Stimulated activated CD4-positive, alpha-beta T cell treated with anti-CD3 and anti-CD28 coated beads, Interleukin-12 subunit alpha, Interleukin-12 subunit beta, amount 100 ng/mL, for 48 hours (primary cell): ENCODE results near the gene NPDC1.
A peak's percentile ranks its signal among the peaks of the same experiment; 100 is the strongest.
"Not testable (repeated sequence)": the region's sequence is repeated elsewhere in the genome, so short reads cannot be mapped to it uniquely, and the experiment has no call there.

ENCODE experiments used
- DNase-seq, 3 donors: peaks; one replicate each; pipeline ENCODE4 v3.0.0-alpha.2; 2020; ENCODE audit warnings: low read depth in 2 of 3, low spot score in 1 of 3

The NPDC1 gene

DNA sequence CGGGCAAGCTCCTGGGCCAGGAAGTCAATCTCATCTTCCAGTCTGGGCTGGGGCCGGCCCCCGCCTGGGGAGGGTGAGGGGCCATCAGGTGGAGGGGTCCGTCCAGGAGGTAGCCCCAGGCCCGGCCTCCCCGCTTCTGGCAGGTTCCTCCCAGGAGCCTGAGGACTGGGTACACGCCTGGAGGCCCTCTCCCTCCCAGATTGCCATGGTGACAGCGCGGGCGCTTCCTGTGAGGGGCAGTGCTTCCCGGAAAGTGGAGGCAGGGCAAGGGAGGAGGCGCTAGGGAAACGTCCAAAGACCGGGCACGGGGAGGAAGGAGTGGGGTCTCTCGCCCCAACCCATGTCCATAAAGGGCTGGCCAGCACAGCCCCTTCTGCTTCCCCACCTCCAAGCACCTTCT is 4.9 kb downstream of the NPDC1 start:
- no peak for DNase-seq

DNA sequence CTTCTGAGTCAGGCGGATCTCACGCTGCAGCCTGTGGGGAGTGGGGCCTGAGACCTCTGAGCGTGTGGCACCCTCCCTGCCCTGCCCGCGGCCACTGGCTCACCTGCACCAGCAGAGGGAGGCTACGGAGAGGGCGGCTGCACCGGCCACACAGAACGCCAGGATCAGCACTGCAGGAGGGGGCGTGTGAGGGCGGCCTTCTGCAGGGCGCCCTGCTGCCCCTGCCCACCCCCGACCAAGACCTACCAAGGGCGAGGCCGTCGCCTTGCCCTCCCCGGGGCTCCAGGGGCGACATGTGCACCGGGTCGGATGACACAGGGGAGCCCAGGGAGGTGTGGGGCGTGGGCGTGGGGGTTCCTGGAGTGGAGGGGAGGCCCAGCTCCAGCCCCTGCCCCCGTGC is 5.4 kb downstream of the NPDC1 start:
- DNase-seq: no peak

DNA sequence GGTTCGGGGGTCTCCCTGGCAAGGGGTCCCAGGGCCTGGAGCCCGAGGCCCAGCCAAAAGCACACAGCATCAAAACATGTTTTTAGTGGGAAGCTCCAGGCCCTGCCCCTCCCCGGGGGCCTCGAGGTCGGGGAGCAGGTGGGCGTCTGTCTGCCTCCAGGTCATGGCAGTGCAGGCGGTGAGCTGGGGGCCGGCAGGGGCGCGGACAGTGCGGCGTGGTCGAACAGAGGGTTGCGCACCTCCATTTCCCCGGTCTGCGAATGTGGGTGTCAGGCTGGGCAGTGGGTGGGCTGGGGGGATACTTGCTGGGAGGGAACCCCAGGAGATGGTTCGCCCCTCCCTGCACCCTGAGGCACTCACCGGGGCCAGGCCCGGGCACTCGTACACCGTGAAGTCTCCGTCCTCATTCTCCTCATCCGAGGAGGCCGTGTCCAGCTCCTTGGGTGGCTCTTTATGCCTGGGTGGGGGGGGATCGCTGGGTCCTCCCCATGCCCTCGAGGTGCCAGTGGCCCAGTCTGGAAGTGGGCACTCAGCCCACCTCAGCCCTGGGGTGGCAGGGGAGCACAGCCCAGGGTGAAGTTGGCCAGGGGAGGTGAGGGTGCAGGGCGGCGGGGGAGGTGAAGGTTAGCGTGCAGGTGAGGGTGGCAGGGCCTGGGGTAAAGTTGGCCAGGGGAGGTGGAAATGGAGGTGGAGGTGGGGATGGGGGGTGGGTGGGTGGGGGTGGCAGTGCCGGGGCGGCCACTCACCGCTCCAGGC is 6.2 kb downstream of the NPDC1 start:
- DNase-seq: no peak

DNA sequence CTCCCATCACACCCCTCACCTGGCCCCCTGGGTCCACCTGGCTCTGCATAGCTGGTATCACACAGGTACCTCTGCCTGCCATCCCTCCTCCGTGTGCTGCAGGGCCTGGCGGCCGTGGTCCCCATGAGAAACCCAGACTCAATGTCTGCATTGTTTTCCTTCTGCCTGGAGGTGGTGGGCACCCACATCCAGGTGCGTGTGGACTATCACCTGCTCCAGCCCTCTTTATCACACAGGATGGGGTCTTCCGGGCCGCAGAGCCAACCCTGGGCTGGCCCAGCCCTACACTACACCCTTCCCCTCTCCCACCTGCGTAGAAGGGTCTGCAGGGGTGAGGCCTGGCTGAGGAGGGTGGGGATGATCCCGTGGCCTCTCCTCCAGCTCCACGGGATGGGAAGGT is 7.1 kb downstream of the NPDC1 start:
- no peak for DNase-seq

DNA sequence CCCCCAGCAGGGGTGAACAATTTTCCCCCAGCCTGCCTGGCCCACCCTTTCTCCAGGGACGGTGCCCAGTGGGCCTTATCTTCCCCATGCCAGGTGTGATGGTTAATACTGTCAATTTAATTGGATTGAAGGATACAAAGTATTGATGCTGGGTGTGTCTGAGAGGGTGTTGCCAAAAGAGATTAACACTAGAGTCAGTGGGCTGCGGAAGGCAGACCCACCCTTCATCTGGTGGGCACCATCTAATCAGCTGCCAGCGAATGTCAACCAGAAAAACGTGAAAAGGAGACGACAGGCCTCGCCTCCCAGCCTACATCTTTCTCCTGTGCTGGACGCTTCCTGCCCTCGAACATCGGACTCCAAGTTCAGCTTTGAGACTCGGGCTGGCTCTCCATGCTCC is 8.5 kb downstream of the NPDC1 start:
- no peak for DNase-seq

DNA sequence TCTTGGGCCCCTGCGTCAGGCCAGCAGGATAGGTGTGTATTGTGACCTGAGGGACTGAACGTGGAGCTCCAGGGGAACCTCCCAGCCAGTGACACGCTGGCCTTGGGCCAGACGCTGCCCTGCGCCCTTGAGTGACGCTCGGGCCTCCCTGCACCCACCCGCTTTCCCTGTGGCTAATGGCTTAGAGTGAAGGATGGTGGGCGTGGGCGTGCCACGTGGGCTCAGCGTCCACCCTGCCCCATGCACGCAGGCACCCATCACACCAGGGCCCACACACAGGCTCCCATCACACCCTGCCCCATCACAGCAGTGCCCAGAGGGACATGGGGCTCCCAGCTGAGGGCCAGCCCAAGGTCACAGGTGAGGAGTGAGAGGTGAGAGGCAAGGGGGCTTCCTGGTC is 8.9 kb downstream of the NPDC1 start:
- DNase-seq: no peak

DNA sequence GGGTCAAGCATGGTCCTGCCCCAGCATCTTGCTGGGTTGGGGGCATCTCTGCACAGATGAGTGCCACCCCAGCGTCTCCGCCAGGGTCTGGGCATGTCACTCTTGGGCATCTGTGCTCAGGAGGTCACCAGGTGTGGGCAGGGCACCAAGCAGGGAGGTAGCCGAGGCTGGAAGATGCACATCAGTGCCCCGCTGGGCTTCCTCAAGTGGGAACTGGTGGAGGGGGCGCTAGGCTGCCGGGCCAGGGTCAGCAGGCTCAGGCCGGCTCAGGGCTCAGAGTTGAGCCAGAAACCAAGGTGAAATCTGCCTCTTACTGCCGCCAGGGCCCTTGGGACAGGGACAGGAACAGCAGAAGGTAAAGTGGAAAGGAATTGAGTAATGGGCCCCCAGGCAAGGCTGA is 10.0 kb downstream of the NPDC1 start:
- no peak for DNase-seq

DNA sequence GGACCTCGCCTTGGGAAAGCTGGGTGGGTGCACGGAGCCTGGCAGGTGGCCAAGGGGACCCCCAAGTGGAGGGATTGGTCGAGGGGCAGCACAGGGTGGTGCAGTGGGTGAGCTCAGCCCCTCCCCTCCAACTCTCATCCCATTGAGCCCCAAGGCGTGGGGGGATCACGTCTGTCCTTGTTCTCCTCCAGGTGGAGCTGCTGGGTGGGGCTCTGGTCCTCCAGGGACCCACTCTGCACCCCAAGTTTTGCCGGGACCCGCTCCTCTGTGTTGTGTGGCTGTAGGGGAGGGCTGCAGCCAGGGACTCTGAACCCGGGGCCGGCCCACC is 10.5 kb downstream of the NPDC1 start:
- no peak for DNase-seq

DNA sequence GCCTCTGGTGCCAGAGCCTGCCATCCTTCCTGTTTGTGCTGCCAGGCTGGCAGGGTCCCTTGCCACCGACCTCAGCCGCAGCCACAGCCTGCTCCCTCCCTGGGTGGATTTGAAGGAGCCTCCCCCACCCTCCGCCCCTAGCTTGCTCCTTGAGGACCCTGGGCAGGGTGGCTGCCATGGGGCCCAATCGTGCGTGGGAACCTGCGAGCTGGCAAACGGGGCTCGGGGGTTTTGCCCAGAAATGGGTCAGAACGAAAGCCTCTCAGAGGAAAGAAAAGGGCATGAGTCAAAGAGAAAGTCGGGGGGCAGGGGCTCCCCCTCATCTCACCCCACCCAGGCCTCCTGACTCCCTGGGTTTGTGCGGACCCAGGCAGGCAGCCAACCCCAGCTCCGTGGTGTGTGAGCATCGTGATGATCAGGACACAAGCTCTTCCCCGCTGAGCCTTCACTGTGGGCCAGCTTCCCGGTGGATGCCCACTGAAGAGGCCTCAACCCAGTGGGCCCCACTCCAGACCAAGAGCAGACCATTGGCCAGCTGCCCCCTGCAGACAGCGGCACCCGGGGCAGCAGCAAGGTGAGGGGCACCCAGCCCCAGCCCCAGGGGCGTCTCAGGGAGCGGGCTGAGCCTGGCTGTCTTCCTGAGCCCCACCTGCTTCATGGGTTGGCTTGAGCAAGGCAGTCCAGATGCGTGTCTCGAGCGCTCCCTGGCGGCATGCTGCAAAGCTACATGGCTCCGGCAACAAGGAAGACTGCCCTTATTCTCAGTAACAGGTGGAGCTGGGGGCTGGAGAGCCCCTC is 11.1 kb downstream of the NPDC1 start:
- DNase-seq: peak; percentile 77 to 87 (median 83)

DNA sequence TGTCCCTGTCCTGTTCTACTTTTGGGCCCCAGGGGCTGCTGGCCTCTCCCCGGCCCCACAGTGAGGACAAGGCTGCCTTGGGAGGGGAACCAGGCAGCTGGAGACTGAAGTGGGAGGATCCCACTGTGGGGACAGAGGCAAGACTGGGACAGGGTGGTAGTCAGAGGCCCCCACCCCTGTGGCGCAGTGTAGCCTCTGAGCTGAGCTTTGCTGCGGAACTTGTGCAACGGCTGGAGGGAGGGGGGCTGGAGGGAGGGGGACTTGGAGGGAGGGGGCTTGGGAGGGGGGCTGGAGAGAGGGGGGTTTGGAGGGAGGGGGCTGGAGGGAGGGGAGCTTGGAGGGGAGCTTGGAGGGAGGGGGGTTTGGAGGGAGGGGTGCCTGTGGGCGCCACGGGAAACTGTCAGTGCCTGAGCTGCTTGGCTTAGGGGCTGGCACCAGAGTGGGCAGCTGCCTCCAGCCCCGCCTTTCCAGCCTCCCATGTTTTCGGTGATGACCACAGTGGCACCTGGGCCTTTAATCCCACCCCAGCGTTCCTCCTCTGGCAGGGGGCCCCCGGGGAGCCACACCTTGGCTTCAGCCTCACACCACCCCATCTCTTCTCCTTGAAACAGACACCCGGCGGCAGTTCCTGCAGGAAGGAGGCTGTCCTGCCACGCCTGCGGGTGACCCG is 11.8 kb downstream of the NPDC1 start:
- no peak for DNase-seq

DNA sequence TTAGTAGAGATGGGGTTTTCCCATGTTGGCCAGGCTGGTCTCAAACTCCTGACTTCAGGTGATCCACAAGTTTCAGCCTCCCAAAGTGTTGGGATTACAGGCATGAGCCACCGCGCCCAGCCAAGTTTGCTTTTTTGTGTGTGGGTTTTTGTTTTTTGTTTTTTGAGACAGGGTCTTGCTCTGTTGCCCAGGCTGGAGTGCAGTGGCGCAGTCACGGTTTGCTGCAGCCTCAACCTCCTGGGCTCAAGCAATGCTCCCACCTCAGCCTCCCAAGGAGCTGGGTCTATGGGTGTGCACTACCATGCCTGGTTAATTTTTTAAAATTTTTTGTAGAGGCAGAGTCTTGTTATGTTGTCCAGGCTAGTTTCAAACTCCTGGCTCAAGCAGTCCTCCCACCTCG is 12.5 kb downstream of the NPDC1 start:
- not testable (repeated sequence) for DNase-seq

DNA sequence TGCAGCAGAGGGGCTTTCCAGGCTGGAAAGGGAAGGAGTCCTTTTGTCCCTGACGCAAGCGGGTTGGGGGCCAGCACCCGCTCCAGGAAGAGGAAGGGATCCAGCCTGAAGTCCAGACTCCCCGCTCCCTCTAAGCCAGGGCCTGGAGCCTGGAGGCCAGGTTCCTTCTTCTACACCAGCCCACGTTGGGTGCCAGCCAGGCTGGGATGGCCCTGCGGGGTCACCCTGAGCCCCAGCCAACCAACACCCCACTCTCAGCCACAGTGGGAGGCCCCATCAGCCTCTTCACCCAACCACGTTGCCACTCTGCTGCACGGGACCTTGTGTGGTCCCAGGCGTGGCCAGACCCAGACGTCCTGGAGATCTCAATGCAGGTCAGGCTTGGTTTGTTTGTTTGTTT is 13.1 kb downstream of the NPDC1 start:
- no peak for DNase-seq

DNA sequence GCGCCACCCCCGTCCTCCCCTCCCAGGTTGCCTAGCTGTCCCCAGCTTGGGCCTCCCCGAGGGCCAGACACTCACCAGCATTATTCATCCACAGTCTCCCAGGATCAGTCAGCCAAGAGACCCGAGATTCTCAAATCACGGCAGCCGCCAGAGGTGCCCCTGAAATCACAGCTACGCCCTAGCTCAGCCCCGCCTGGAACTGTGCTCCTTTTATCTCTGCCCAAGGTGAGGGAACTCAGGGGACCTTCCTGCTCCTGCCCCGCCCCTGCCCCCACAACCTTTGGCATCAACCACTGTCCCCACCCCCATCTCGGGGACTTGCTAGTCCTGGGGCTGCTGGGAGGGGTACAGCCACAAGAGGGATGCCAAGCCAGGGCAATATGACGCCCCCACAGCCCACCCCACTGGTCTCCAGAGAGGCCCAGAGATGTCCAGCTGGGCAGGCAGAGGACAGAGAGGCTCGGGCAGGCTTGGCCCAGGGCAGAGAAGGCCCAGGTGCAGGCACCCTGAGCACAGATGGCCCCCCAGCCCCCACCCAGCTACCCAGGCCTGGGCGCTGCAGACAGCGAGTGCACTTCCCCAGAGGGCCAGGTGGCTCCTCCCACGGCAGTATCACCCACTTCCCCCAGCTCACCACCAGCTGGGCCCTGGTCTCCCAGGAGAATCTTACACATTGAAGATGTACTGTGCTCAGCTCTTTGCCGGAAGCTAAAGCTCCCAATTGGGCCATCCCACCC is 13.9 kb downstream of the NPDC1 start, which contains the start of gene FUT7:
TSS of gene FUT7 (minus strand) at position 185 of the 737 bp plus-strand sequence. CDS start at position 88, 97 bp downstream.
- no peak for DNase-seq

DNA sequence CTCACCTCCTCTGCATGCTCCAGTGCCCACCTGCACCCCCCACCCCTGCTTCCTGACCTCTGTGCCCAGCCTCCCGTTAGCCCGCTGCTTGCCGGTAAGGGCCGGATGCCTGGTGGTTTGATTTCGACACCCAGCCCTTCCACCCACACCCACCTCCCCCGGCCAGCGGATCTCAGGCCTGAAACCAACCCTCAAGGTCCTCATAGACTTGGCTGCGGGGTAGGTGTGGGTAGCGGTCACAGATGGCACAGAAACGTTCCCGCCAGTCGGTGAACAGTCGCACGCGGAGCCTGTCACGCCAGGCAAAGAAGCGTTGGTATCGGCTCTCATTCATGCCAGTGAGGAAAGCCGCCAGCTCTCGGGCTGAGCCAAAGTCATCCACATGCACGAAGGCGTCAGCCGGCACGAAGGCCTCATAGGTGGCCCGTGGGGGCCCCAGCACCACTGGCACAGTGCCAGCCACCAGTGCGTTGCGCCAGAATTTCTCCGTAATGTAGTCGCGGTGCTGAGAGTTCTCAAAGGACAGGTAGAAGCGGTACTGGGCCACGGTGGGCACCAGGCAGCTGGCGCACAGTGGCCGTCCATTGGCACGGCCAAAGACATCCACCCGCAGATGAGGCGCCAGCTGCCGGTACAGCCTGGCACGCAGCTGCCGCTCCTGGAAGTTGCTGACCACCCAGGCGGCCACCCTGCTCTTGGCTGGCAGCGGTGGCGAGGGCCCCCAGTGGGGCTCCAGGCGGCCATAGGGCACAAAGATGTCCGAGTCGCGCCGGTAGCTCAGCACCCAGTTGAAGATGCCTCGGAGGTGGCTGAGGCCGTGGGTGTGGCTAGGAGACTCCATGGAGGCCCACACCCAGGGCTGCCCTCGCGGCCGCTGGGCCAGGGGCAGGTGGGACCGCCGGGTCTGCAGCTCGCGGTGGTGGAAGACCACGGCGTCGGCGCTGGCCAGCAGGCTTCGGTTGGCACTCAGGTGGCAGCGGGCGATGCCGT is 15.1 kb downstream of the NPDC1 start:
- peak; percentile 30 to 42 (median 30) for DNase-seq

DNA sequence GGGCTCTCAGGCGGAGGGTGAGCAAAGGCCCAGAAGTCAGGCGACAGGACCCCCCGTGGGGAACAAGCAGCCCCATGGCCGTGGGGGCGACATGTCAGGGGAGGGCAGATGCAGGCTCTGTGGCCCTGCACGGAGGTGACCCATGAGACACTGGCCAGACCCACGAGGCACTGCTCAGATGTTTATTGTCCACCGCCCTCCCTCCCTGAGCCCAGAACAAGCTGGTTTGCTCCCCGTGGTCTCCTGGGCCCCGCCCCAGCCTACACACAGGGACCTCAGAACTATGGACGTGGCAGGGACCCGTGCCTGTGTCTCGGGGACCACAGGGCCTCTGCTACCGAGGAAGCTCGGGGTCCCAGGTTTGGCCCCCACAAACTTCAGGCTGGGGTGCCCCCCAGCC is 16.0 kb downstream of the NPDC1 start:
- DNase-seq: no peak

DNA sequence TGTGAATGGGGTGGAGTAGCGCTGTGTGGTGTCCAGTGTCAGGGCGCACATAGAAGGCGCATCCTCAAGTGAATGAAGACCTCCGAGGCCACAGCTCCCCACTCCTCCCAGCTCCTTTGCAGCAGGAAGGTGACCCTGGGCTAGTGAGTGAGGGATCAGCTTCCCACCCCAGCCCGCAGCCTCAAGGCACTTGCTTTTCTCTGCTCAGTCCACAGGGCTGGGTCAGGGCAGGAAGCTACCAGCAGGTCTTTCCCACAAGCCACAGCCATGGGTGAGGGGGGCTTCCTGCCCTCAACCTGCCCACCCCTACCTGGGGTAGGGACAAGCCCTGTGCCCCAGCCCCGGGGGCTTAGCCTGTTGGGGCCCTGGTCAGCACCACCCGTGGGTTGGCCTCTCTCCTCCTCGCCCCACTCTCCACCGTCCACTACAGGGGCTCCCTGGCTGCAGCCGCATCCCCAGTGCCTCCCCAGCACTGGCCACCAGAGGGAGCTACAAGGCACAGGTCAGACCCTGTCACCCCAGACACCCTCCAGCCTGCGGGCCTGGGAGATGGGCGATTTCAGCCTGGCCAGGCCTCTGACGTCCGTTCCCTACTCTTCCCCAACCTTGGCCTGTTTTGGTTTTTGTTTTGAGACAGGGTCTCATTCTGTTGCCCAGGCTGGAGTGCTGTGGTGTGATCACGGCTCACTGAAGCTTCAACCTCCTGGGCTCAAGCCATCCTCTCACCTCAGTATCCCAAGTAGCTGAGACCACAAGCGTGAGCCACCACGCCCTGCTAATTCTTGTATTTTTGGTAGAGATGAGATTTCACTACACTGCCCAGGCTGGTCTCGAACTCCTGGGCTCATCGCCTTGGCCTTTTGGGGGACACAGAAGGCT is 16.7 kb downstream of the NPDC1 start:
- peak; percentile 42 to 84 (median 72) for DNase-seq

DNA sequence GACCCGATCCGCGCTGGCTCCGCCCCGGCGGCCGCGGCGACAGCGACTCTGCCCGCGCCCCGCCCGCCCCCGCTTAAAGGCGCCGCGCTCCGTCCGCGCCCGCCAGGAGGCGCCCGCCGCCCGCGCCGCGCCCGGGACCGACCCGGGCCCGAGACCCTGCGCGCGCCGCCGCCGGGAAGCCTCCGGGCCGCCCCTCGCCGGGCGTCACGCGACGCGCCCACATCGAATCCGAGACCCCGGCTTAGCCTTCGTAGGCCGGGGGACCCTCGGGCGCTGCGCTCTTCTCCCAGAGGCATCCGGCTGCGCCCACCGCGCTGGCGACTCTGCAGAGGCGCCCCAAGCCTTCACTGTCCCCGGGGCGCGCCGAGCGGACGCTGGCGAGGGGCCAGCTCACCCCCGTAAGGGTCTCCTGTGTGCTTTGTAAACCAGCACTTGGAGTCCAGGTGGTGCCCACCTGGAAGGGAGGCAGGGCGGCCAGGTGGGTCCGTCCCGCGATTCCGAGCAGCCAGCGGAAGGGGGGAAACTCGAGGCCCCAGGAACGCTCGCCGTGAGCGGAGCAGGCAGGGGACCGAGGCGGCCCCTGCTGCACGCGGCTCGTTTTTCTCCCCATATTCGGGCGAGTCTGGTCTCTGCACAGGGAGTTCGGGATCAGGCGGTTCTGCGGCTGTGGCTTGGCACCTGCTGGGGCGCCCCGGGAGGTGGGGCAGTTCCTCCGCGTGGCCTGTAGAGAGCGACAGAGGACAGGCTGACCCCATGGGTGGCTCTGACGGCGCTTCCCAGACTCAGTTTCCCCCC is 17.5 kb downstream of the NPDC1 start:
- peak; percentile 41 to 61 (median 51) for DNase-seq
